H9 (cell line): ENCODE results near the gene PJA1. TPM values are rescaled to one million over a fixed set of nuclear protein-coding genes. Genes with fewer than 3 reads are reported as not detected.

Source experiments
- DNase-seq: peaks from one replicate; pipeline ENCODE4 v3.0.0-alpha.2; 2017
- H2AFZ ChIP-seq: one replicate; pipeline ENCODE4 v1.6.1; 2013; ENCODE audit warnings: mild to moderate bottlenecking, low read length, control low read depth, moderate library complexity
- H2AK5ac ChIP-seq: 2 replicates; pipeline ENCODE4 v1.6.1; 2013; ENCODE audit warnings: low read length, control low read depth, mixed read lengths; ENCODE audit not compliant: insufficient read length
- H2BK120ac ChIP-seq: one replicate; pipeline ENCODE4 v1.6.1; 2013; ENCODE audit warnings: low read depth, mild to moderate bottlenecking, low read length, control low read depth, inconsistent platforms; ENCODE audit not compliant: poor library complexity, severe bottlenecking
- H2BK12ac ChIP-seq: 2 replicates; pipeline ENCODE4 v1.6.1; 2013; ENCODE audit warnings: low read length, control low read depth, mixed read lengths, low read depth; ENCODE audit not compliant: insufficient read length
- H2BK15ac ChIP-seq: 2 replicates; pipeline ENCODE4 v1.6.1; 2013; ENCODE audit warnings: low read depth, low read length, control low read depth
- H2BK20ac ChIP-seq: one replicate; pipeline ENCODE4 v1.6.1; 2013; ENCODE audit warnings: low read depth, mild to moderate bottlenecking, low read length, control low read depth, inconsistent platforms; ENCODE audit not compliant: poor library complexity, severe bottlenecking
- H2BK5ac ChIP-seq: 2 replicates; pipeline ENCODE4 v1.6.1; 2013; ENCODE audit warnings: low read length, control low read depth, mixed read lengths; ENCODE audit not compliant: insufficient read length
- H3K14ac ChIP-seq: 2 replicates; pipeline ENCODE4 v1.6.1; 2013; ENCODE audit warnings: low read length, control low read depth; ENCODE audit not compliant: insufficient read depth
- H3K18ac ChIP-seq: 2 replicates; pipeline ENCODE4 v1.6.1; 2013; ENCODE audit warnings: low read depth, mild to moderate bottlenecking, mixed read lengths, low read length, control low read depth; ENCODE audit not compliant: insufficient read length
- H3K23ac ChIP-seq: 2 replicates; pipeline ENCODE4 v1.6.1; 2013; ENCODE audit warnings: low read length, control low read depth, mixed read lengths, low read depth; ENCODE audit not compliant: insufficient read length
- H3K23me2 ChIP-seq: 2 replicates; pipeline ENCODE4 v1.6.1; 2013; ENCODE audit warnings: low read depth, mild to moderate bottlenecking, mixed read lengths, low read length, control low read depth; ENCODE audit not compliant: insufficient read length, poor library complexity, severe bottlenecking
- H3K27ac ChIP-seq: 2 replicates; pipeline ENCODE4 v1.5.1; 2013; ENCODE audit warnings: low read length, control low read depth, mixed read lengths, low read depth; ENCODE audit not compliant: insufficient read length
- H3K27me3 ChIP-seq: 2 replicates; pipeline ENCODE4 v1.6.1; 2013; ENCODE audit warnings: low read length, control low read depth, inconsistent platforms; ENCODE audit not compliant: insufficient read depth
- H3K4ac ChIP-seq: 2 replicates; pipeline ENCODE4 v1.6.1; 2013; ENCODE audit warnings: low read depth, mild to moderate bottlenecking, control low read depth, inconsistent platforms, low read length, moderate library complexity
- H3K4me1 ChIP-seq: 2 replicates; pipeline ENCODE4 v1.6.1; 2013; ENCODE audit warnings: low read length, control low read depth, inconsistent platforms; ENCODE audit not compliant: insufficient read depth
- H3K4me2 ChIP-seq: 2 replicates; pipeline ENCODE4 v1.6.1; 2013; ENCODE audit warnings: low read length, control low read depth, mixed read lengths; ENCODE audit not compliant: insufficient read length, insufficient read depth
- H3K56ac ChIP-seq: 2 replicates; pipeline ENCODE4 v1.6.1; 2013; ENCODE audit warnings: low read depth, mild to moderate bottlenecking, mixed read lengths, low read length, control low read depth; ENCODE audit not compliant: insufficient read length
- H3K79me1 ChIP-seq: 2 replicates; pipeline ENCODE4 v1.6.1; 2013; ENCODE audit warnings: low read depth, mild to moderate bottlenecking, moderate library complexity, low read length, control low read depth, inconsistent platforms; ENCODE audit not compliant: insufficient read depth, poor library complexity, severe bottlenecking
- H3K79me2 ChIP-seq: 2 replicates; pipeline ENCODE4 v1.6.1; 2013; ENCODE audit warnings: low read length, control low read depth, inconsistent platforms; ENCODE audit not compliant: insufficient read depth
- H3K9ac ChIP-seq: 2 replicates; pipeline ENCODE4 v1.6.1; 2013; ENCODE audit warnings: low read length, control low read depth, mixed read lengths; ENCODE audit not compliant: insufficient read length; ENCODE audit errors: extremely low read depth
- H3K9me3 ChIP-seq: one replicate; pipeline ENCODE4 v1.6.1; 2013; ENCODE audit warnings: low read depth, low read length, inconsistent platforms; ENCODE audit not compliant: control insufficient read depth
- H3T11ph ChIP-seq: one replicate; pipeline ENCODE4 v1.6.1; 2013; ENCODE audit warnings: mild to moderate bottlenecking, low read length, control low read depth, inconsistent platforms
- H4K20me1 ChIP-seq: one replicate; pipeline ENCODE4 v1.6.1; 2013; ENCODE audit not compliant: control insufficient read depth, insufficient read length, insufficient read depth
- H4K5ac ChIP-seq: 2 replicates; pipeline ENCODE4 v1.6.1; 2013; ENCODE audit warnings: low read depth, mild to moderate bottlenecking, mixed read lengths, low read length, control low read depth; ENCODE audit not compliant: insufficient read length
- H4K8ac ChIP-seq: replicated peaks from 2 replicates; pipeline ENCODE4 v1.6.1; 2013; ENCODE audit warnings: low read length, control low read depth, mixed read lengths, low read depth; ENCODE audit not compliant: insufficient read length
- H4K91ac ChIP-seq: 2 replicates; pipeline ENCODE4 v1.6.1; 2013; ENCODE audit warnings: low read depth, mild to moderate bottlenecking, moderate library complexity, mixed read lengths, low read length, control low read depth; ENCODE audit not compliant: insufficient read length
- H3K27ac Mint-ChIP-seq, 3 experiments: 2 replicates in 2 of 3; 3 replicates in 1 of 3; pipeline ENCODE4 v1.8.0; 2020 to 2021; ENCODE audit warnings: mixed read lengths in 3 of 3, mild to moderate bottlenecking in 1 of 3, moderate library complexity in 1 of 3
- H3K27me3 Mint-ChIP-seq: 2 replicates; pipeline ENCODE4 v1.8.0; 2021; ENCODE audit warnings: low read depth, mild to moderate bottlenecking, moderate library complexity, mixed read lengths
- H3K36me3 Mint-ChIP-seq, 3 experiments: 2 replicates in 2 of 3; 3 replicates in 1 of 3; pipeline ENCODE4 v1.8.0; 2020 to 2021; ENCODE audit warnings: low read depth in 3 of 3, mixed read lengths in 3 of 3; ENCODE audit not compliant: insufficient read depth in 1 of 3
- H3K4me1 Mint-ChIP-seq, 2 experiments: 2 replicates each; pipeline ENCODE4 v1.8.0; 2020; ENCODE audit warnings: mixed read lengths in 2 of 2
- H3K4me3 Mint-ChIP-seq, 2 experiments: 2 replicates in 1 of 2; 3 replicates in 1 of 2; pipeline ENCODE4 v1.8.0; 2020 to 2021; ENCODE audit warnings: mild to moderate bottlenecking in 2 of 2, mixed read lengths in 2 of 2, moderate library complexity in 1 of 2
- H3K9me3 Mint-ChIP-seq, 2 experiments: 2 replicates in 1 of 2; 3 replicates in 1 of 2; pipeline ENCODE4 v1.8.0; 2020; ENCODE audit warnings: mild to moderate bottlenecking in 2 of 2, mixed read lengths in 2 of 2, moderate library complexity in 1 of 2
- WGBS: extraction: QIAGEN DNeasy Blood & Tissue Kit; methylation state at CpG from one replicate; pipeline ENCODE4 v1.1.7; 2013; ENCODE audit warnings: missing lambda C conversion rate, low lambda C conversion rate, mixed read lengths; ENCODE audit not compliant: insufficient read length; ENCODE audit errors: extremely low coverage; 5-methylcytosine and 5-hydroxymethylcytosine counted together
- total RNA-seq: library from RNA; stranded (reverse); gene quantifications from 2 replicates; pipeline ENCODE4 v1.2.1, GENCODE V29; 2021
- TF ChIP-seq, protein P1 (sequence below): fragments of 200-600 bp; sonication (generic); conservative IDR thresholded peaks from 3 replicates; pipeline ENCODE4 v1.8.0; 2021; ENCODE audit warnings: antibody characterized with exemption, mild to moderate bottlenecking

PJA1 gene
- total RNA-seq, 1 experiment from 2014 or later = 41.4 TPM

DNA sequence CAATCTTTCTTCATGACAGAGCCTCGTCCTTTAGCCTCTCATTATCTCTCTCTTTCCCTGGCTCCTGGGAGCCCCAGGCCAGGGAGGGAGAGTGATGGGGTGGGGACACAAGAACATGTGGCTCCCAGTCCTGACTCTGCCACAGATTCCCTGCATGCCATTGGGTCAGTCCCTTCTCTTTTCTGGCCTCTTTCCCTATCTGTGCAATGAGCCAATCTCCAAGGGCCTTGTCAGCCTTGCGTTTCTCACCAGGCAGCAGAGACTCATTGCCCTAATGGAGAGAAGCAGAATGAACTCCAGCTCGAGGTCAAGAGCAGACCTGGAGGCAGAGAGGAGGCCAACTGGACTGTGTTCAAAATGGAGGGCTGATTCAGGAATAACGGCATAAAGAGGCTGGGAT, 38.4 kb upstream of the PJA1 start:
- H3K4me1 ChIP-seq = no peaks in the 10 kb centered on the region
- no peak overlapping the region for H3K4me3 Mint-ChIP-seq
- H3K23me2 ChIP-seq = no peaks in the 10 kb centered on the region
- H3K36me3 Mint-ChIP-seq = no peaks in the 10 kb centered on the region; a peak in 2 of 7 replicates
- H3K27ac Mint-ChIP-seq = no peak overlapping the region
- H2BK120ac ChIP-seq = no peak overlapping the region
- H3K56ac ChIP-seq = no peak overlapping the region
- no peaks in the 10 kb centered on the region for H3K4me1 Mint-ChIP-seq
- H3K79me1 ChIP-seq = no peaks in the 10 kb centered on the region
- TF ChIP-seq, protein P1, sequence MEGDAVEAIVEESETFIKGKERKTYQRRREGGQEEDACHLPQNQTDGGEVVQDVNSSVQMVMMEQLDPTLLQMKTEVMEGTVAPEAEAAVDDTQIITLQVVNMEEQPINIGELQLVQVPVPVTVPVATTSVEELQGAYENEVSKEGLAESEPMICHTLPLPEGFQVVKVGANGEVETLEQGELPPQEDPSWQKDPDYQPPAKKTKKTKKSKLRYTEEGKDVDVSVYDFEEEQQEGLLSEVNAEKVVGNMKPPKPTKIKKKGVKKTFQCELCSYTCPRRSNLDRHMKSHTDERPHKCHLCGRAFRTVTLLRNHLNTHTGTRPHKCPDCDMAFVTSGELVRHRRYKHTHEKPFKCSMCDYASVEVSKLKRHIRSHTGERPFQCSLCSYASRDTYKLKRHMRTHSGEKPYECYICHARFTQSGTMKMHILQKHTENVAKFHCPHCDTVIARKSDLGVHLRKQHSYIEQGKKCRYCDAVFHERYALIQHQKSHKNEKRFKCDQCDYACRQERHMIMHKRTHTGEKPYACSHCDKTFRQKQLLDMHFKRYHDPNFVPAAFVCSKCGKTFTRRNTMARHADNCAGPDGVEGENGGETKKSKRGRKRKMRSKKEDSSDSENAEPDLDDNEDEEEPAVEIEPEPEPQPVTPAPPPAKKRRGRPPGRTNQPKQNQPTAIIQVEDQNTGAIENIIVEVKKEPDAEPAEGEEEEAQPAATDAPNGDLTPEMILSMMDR = no peak
- H2BK5ac ChIP-seq = no peak overlapping the region
- no peak overlapping the region for H3T11ph ChIP-seq
- H3K9me3 ChIP-seq = no peaks in the 10 kb centered on the region
- no peak overlapping the region for H3K23ac ChIP-seq
- H3K9me3 Mint-ChIP-seq = peaks cover 75 to 76% of the 10 kb centered on the region in 2 experiments
- no peak overlapping the region for H2BK15ac ChIP-seq
- no peak overlapping the region for H4K8ac ChIP-seq
- no peak for DNase-seq
- H2AFZ ChIP-seq = no peak overlapping the region
- H4K5ac ChIP-seq = no peak overlapping the region
- no peaks in the 10 kb centered on the region for H3K27me3 ChIP-seq
- H4K20me1 ChIP-seq = no peaks in the 10 kb centered on the region
- H2AK5ac ChIP-seq = no peak overlapping the region
- no peak overlapping the region for H4K91ac ChIP-seq
- H3K27ac ChIP-seq = no peak overlapping the region
- H3K4me2 ChIP-seq = no peak overlapping the region
- no peak overlapping the region for H3K14ac ChIP-seq
- no peak overlapping the region for H3K18ac ChIP-seq
- WGBS = no CpG with 5 or more reads among the region's 4 CpGs
- no peak overlapping the region for H3K9ac ChIP-seq
- no peak overlapping the region for H3K4ac ChIP-seq
- no peaks in the 10 kb centered on the region for H3K79me2 ChIP-seq
- H2BK20ac ChIP-seq = no peak overlapping the region
- H2BK12ac ChIP-seq = no peak overlapping the region
- H3K27me3 Mint-ChIP-seq = peaks cover 10% of the 10 kb centered on the region
